Renal cortical epithelial cell (primary cell): ENCODE measurements around the gene KRTAP27-1. TPM values are rescaled to one million over a fixed set of nuclear protein-coding genes. Genes with fewer than 3 reads are reported as not detected.

Source experiments
- DNase-seq: peaks from one replicate; pipeline ENCODE4 v3.0.0-alpha.2; 2011; ENCODE audit warnings: low read depth
- total RNA-seq: library from RNA; depleted of rRNA; stranded (reverse); fragments of >200 nt; gene quantifications from 2 replicates; pipeline ENCODE4 v1.2.3, GENCODE V29; 2014

KRTAP27-1 gene, protein sequence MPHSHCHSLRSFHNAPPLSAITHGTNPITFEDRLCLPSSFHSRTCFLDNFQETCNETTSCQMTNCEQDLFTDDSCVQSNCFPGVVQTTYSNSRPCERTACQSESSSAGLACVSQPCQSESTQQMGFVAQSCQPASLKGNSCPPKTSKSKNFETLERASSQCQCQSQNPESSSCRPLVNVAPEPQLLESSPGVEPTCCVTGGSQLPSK
- not detected in 2 replicates for total RNA-seq

DNA sequence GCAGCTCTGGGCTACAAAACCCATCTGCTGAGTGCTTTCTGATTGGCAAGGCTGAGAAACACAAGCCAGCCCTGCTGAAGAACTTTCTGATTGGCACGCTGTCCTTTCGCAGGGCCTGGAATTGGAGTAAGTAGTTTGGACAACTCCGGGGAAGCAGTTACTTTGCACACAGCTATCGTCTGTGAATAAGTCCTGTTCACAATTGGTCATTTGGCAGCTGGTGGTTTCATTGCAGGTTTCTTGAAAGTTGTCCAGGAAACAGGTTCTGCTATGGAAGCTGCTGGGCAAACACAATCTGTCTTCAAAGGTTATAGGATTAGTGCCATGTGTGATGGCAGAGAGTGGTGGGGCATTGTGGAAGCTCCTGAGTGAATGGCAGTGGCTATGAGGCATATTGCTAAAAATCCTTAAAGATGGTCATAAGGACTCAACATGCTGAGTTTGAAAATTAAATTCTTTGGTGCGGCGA lies at the start of gene KRTAP27-1:
Gene KRTAP27-1 (minus strand): TSS at position 419 of the 469 bp plus-strand sequence. CDS start 26 bp downstream, at position 393.
- no peak for DNase-seq

DNA sequence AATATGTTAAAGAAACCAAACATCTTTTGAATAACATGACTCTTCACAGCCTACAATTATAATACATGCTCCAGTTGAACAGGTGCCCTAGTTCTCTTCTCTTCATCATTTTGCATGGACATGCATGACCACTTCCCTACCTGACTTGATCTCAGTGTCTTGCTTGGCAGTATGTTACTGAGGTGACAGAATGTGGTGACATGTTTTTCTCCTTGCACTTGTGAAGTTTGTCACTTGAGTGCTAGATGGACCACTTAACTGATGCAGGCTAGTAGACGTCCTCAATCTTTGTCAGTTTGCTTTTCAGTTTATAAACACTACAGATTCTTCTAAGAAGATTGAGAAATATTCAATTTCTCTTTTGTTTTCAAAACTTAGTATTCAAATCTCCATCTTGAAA lies 44.7 kb upstream of the KRTAP27-1 start:
- no peak for DNase-seq

DNA sequence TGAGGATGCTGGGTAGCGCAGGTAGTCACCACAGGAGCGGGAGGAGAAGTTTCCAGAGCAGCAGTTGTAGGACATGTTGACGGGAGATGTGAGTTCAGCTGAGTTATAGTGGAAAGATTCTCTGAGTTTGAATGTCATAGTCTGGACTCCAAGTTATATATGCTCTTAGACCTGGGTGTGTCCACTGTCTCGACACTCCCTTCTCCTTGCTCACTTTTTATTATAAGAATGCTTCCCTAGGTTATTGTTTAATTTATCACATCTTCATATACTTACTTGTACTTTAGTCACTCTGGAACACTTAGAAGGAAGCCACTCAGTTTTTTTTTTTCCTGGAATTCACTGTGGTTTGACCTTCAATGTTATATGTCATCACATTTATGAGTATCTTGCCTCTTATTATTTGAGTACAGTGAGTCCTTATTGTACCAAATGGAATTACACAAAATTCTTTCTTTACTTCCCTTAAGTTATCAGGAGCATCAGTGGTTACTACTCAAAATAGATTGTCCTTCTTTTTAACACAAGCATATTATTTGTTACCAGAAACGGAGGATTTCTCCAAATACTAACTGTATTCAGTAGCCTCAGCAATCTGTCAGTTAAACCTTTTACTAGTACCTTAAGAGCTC lies 34.8 kb upstream of the KRTAP27-1 start, which contains the start of gene KRTAP13-2:
Gene KRTAP13-2 (minus strand): TSS at position 133 of the 632 bp plus-strand sequence. CDS start 58 bp downstream, at position 75.
- no peak for DNase-seq

DNA sequence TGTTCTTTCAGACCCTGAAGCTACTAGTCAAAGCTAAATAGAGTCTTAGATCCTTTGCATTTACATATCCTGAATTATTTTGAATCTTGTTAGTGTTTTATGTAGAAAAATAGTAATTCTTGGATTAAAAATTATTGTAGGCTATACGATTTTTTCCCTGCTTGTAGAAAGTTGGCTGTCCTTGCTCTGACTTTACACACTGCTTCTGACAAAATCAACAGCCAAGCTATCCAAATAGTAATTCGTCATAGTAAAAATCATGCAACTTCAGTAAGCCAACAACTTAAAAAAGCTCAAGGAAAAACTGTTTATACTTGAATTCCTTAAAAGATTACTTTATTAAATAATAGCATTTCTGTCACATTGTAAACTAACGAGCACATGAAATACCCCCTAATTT lies 18.4 kb upstream of the KRTAP27-1 start:
- DNase-seq: no peak

DNA sequence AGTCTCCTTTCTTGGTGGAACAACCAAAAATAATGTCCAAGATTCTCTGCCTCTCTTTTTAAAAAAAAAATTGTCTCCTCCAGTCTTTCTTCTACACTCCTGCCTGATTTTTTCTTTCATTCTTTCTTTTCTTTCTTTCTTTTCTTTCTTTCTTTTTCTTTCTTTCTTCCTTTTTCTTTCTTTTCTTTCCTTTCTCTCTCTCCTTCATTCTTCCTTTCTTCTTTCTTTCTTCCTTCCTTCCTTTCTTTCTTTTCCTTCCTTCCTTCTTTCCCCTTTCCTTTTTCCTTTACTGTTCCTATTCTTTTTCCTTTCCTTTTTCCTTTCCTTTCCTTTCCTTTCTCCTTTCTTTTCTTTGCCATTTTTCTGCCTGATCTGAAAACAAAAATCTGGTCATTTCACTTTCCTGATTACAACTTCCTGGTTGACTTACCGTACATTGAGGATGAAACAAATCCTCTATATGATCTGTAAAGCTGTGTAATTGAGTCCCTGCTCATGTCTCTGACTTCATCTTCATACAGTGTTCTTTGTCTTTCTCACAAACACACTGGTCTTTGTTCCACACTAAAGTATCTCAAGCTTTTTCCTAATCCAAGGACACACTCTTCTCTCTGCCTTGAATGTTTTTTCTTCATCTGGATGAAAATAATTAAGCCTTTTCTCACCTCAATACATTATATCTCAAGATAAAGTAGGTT lies 17.0 kb upstream of the KRTAP27-1 start:
- DNase-seq: no peak

DNA sequence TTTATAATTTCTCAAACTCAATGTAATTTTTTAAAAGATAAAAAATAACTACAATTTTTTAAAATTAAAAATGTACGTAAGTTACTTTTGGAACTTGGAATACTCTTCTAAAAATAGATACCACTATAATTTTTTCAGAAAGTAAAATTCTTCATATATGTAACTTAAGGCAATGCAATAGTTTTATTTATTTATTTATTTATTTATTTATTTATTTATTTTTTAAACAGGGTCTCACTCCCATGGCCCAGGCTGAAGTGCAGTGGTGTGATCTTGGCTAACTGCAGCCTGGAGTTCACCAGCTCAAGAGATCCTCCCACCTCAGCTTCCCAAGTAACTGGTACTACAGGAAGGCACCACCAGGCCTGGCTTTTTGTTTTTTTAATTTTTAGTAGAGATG lies 14.0 kb upstream of the KRTAP27-1 start:
- DNase-seq: no peak

DNA sequence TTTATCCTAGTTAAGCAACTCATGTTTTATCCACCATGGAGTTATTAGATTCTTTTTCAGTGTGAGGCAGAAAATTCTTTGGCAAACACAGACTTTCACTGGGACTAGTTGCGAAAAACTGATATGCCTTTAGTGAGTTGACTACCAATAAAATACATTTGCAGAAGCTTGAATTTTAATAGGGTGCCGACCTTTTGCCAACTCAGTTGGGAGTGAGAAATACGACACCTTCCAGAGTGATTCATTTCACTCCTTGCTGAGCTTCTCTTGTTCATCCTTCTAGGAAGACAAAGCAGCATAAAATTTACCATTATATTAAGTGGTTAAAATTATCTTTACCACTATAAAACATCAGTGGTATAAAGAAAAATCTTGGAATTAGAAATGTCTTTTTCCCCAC lies 12.1 kb upstream of the KRTAP27-1 start:
- no peak for DNase-seq

DNA sequence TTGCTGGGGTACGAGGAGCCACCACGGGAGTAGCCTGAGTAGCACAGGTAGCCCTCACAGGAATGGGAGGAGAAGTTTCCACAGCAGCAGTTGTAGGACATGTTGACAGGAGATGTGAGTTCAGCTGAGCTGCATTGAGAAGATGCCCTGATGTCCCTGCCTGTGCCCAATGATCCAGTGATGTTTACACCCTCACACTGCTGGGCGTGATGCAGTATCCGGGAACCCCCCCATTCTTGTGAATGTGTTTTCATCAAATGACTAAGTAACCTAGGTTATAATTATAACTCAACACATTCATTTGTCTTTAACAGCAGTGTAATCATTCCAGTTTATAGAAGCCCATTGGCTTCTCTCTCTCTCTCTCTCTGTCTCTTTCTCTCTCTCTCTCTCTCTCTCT lies 11.0 kb upstream of the KRTAP27-1 start, which contains the start of gene KRTAP23-1:
Gene KRTAP23-1 (minus strand): TSS at position 101 of the 400 bp plus-strand sequence. CDS start 0 bp downstream, at position 101.
- DNase-seq: no peak

DNA sequence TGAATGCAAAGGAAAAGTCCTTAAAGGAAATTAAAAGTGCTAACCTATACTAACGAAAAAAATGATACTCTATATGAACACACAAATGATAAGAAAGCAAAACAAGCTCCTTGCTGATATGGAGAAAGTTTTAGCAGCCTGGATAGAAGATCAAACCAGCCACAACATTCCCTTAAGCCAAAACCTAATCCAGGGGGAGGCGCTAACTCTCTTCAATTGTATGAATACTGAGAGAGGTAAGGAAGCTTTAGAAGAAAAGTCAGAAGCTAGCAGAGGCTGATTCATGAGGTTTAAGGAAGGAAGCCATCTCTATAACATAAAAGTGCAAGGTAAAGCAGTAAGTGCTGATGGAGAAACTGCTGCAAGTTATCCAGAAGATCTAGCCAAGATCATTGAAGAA lies 7.5 kb upstream of the KRTAP27-1 start:
- DNase-seq: no peak

DNA sequence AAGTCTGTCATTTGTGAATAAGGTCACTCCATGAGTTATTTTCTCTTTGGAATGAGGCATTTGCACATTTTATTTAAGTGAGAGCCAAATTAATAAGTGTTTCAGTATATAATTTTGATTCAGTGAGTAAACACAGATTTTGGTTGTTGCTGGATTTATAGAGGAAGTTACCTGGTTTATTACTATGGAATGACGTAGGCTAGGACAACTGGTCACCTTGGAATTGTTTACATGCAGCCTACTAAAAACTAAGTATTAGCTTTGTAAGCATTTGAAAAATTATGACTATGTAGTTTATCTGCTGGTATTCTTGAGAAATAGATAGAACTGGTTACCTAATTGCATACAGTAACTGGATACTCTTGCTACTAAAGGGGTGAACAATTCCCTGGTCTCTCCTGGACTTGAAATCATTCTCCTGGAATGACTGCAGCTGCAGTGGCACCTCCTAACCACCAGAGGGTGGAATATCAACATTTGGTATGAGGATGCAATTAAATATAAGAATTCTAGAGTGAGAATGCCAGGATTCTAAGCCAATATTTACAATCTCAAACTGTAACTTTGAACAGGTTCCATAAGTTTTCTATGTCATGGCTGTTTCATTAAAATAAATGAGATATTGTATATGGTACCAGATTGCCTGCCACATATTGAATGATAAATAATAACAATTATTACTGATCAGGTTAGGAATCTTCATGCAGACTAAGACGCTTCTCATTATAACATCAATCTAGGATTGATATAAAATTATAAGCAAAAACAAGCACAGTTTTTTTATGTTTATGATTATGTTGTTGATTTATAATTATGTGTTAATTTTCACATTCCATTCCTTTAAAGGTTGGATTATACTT lies 3.5 kb upstream of the KRTAP27-1 start:
- DNase-seq: peak; percentile 15

DNA sequence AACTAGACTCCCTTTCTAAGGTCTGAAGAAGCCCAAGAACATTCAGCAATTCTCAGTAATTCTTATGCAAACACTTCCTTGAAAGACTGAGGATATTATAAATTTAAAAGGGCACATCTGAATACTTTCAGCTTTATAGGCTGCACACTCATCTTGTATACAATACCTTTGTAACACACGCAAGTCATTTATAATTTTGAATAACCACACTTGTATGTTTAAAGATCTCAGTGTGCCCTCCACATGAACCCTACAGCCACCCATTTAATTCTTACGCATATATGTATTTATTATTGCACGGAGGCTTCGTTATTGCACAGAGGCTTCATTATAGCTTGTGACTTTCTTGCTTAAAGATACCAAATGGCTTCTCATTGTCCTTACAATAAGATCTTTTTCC lies 1.2 kb upstream of the KRTAP27-1 start:
- DNase-seq: no peak

DNA sequence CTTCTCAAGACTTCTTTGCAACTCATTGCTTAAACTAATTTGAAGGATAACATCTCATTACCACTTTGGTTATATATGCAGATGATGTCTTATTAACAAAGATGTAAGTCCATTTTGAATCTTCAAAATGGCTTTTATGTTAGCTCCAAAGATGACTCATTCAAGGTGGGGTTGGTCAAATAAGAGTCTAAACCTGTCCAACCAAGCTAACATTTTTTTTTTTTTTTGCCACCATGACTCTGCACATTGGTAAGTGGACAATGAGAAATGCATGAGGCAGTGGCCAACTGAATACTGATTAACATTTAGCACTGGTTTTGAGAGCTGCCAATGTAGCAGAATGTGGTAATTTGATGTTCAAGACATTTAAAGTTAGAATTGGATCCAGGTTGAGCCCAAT lies 278 bp upstream of the KRTAP27-1 start:
- DNase-seq: no peak

DNA sequence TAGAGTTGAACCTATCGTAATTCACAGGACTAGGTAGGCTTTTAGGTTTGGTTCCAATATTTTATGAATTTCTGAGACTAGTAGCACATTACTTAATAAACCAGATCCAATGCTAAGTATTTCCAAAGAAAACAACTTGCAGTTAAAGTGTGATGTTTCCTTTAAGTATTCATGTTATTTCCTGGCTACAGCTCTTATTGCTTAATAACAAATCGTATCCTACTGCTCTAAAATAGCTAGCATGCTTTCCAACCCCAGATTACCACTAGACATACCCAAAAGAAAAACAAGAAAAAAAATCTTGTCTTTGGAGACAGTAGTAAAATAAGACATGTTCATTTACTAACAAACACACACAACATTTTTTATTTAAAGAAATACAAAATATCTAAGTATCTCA lies 898 bp downstream of the KRTAP27-1 start:
- DNase-seq: no peak

DNA sequence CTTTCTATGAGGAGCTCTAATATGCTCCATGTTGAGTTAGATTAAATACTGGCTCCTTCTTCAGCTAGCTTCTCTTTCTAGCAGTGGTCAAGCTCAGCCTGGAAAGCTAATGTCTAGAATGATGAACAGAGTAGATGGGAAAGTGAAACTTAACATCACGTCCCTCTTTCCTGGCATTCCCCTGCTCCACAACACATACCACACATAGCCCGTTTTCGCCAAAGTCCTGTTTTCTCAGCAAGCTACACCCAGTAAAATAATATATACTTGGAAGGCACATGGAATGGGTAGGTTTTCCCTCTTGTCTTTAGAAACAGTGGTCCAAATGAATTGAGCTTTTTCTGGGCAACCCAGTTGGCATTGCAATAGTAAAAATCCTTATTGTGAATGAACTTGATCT lies 3.8 kb downstream of the KRTAP27-1 start:
- no peak for DNase-seq

DNA sequence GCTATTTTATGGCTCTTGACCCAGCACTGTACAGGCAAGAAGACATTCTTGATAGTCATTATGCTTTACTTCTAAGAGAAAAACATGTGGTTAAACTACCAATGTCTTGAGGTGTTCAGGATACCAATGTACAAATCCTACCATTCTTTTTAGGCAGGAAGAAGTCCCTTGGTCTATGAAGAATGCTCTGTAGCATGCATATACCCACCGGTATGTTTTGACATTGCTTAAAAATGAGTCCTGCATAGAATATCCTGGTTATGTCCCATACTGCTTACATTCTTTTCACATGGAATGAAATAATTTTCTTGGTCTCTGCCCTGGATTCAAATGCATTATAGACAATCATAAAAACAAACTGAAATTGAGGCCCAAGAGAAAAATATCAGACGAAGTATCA lies 4.8 kb downstream of the KRTAP27-1 start:
- no peak for DNase-seq

DNA sequence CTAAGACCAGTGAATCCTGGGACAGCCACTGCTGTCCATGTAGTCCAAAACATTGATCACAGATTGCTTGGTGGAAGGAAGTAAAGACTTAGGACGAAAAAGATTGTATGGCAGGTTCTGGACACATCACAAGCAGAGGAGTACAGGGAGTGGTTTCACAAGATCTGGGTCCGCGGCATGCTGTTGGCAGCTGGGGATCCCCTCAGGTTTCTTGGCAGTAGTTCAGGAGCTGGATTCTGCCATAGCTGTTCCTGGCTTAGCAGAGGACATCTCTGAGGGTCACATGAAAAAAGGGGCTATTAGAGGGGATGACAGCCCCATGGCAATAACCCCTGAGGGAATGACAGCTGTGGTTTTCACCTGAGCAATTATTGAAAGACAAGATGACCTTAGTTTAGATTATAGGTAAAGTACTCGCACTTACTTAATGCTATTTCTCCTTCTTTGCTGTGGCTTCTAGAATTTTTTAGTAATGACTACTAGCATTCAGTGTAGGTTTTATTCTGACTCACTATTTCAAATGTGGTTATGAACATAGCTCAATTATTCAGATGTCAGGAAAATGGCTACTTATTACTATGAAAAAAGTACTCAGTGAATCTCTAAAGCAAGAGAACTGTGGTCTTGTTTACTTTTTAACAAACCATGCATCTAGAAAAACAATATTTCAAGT lies 8.2 kb downstream of the KRTAP27-1 start:
- DNase-seq: no peak

DNA sequence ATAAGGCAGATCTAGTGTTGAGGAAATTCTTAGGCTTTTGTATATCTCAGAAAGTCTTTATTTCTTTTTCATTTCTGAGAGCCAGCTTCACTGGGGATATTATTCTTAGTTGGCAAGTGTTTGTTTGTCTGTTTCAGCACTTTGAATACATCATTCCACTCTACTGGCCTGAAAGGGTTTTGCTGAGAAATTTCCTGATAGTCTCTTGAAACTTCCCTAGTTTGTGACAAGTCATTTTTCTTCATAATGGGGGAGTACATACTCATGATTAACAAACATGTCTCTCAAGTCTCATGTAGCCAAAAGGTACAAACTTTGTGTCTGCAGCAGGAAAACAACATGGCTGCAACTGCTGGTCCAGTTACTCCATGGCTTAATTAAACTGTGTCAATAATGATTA lies 11.1 kb downstream of the KRTAP27-1 start:
- no peak for DNase-seq

DNA sequence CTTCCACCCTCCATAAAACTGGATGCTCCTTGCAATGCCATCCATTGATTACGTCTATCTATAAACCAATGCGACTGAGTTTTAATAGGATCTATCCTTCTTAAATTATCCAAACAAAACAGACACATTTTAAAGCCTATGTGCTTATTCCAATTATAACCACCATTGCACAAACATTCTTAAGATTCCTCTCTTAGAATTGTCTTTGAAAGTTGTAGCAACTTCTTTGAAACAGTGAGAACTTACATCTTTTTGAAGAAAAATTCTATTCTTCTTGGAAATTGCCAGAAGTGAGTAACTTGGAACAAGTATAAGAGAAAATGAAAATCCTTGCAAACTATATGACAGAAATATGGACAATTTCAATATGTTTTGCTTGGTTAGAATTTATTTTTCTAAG lies 17.3 kb downstream of the KRTAP27-1 start, which contains the start of gene KRTAP26-1:
Gene KRTAP26-1 (minus strand): TSS at position 101 of the 400 bp plus-strand sequence. CDS start 280 bp downstream, outside the sequence.
- no peak for DNase-seq

DNA sequence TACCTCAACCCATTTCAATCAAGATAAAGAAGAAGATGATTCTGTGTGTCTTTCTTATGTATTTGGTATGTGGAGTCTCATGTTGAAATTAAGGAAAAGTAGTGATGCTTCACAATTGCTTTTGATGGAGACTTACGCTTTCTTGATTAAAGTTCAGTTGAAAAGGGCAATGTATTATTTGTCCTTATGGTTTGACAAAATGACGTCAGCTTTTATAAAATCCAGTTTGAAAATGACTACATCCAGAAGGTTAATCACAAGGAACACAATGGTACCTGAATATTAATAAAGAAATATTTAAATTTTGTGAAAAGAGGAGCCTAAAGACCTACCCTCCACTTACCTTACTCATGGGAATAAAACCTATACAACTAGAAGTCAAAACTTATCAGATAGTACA lies 21.8 kb downstream of the KRTAP27-1 start:
- no peak for DNase-seq

DNA sequence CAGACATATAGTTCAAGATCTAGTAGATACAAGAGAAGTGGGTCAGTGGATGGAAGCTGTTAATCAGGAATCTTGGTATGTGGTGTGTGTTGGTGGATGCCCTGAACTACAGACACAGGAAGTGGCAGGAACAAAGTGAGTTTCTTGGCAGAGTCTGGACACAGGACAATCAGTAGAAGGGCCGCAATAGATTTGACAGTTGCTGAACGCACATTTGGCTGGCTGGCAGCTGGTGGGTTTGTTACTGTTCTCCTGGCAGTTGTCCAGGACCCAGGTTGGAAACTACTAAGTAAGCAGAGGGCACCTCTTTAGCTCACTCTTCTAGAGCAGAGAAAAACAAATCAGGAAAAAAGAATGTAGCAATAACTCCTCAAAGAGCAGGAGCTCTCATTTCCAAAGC lies 30.6 kb downstream of the KRTAP27-1 start:
- DNase-seq: no peak

DNA sequence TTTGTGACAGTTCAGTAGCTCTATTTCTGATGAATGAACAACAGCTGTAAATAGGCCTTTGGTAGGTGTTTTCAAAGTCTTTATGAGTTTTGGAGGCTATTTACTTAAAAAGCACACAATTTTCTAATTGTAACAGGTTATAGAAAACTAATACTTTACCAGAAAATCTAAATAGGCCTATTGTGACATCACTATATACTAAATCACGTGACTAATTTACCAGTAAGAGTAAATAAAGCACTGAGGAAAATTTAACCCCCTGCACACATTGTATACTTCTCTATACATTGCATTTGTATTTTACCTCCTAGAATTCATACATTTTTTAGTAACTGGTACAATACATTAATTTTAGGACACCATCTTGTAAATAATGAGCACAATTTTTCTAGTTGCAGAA lies 32.4 kb downstream of the KRTAP27-1 start:
- no peak for DNase-seq
